ENCODE measurements around the gene ATXN1. TPM values are rescaled to one million over a fixed set of nuclear protein-coding genes. Genes with fewer than 3 reads are reported as not detected.

ATXN1 gene
- total and polyA plus RNA-seq, 3 donors from 2014 or later, result 12.8 to 84.1 (median 64.3) TPM

DNA sequence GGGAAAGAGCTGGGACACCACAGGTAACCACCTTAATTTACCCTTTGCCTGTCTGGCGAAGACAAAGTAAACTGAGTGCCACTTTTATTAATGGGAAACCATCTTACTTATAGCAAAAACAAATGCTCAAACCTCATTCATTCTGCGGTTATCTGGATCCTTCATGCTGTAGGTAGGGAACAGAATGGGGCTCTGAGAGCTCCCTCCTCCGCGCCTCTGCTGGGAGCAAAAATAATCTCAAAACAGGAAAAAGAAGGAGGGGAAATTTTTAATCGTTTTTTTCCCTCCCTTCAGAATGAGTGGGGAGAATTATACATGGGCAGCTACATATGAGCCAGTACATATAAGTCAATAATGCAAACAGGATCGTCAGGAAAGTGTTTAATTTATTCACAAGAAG is 345.6 kb downstream of the ATXN1 start:
- intact Hi-C loops (cut with DNase I; ENCODE audit: low total_unique reads), result no loop called here
- WGBS, 2 donors, result 71 to 87% methylated on average over 6 of the region's 6 CpGs

DNA sequence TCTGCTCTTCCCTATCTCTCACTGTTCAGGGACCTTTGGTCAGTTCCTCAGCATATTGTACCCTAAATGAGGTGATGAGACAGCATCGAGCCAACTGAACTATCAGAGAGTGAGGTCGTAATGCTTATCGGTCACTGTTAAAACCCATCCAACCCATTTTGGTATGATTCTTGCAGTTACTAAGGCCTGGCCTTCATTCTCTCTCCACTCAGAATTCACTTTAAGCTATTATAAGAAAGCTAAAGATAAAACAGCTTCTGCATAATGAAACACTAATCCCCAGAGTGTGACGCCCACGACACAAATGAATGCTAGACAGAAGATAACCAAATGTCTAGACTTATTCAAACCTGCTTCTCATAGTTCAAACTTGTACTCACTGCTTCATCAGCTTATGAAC is 347.1 kb downstream of the ATXN1 start:
- no peaks in the 10 kb centered on the region for H3K9me3 ChIP-seq
- 43 to 44% methylated on average over 5 of the region's 5 CpGs for WGBS, 2 donors
- H3K27me3 ChIP-seq, result no peaks in the 10 kb centered on the region
- H3K4me1 ChIP-seq, result peaks cover 7% of the 10 kb centered on the region
- H3K4me3 ChIP-seq, result no peak overlapping the region
- H3K36me3 ChIP-seq (ENCODE audit: low read depth, missing control alignments), result no peaks in the 10 kb centered on the region
- H3K27ac ChIP-seq, result peak overlapping the region in 1 of 2 donors; percentile 60
- no peak for DNase-seq
- TF ChIP-seq, protein P1, sequence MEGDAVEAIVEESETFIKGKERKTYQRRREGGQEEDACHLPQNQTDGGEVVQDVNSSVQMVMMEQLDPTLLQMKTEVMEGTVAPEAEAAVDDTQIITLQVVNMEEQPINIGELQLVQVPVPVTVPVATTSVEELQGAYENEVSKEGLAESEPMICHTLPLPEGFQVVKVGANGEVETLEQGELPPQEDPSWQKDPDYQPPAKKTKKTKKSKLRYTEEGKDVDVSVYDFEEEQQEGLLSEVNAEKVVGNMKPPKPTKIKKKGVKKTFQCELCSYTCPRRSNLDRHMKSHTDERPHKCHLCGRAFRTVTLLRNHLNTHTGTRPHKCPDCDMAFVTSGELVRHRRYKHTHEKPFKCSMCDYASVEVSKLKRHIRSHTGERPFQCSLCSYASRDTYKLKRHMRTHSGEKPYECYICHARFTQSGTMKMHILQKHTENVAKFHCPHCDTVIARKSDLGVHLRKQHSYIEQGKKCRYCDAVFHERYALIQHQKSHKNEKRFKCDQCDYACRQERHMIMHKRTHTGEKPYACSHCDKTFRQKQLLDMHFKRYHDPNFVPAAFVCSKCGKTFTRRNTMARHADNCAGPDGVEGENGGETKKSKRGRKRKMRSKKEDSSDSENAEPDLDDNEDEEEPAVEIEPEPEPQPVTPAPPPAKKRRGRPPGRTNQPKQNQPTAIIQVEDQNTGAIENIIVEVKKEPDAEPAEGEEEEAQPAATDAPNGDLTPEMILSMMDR (IDR thresholded peaks at IDR 0.05), result no peak
- no peak for TF ChIP-seq POLR2A (IDR thresholded peaks at IDR 0.05)
- intact Hi-C loops (cut with DNase I; ENCODE audit: low total_unique reads), result no loop called here

More for the DNA sequence above, 345.6 kb downstream of the ATXN1 start:
- Histone ChIP-seq H3K36me3 (ENCODE audit: low read depth, missing control alignments) (no peaks in the 10 kb centered on the region), H3K27me3 (no peaks in the 10 kb centered on the region), H3K4me3 (no peak overlapping the region), H3K27ac (no peak overlapping the region), H3K9me3 (no peaks in the 10 kb centered on the region), H3K4me1 (peaks cover 12% of the 10 kb centered on the region)
- TF ChIP-seq, protein P1 (IDR thresholded peaks at IDR 0.05), result no peak
- no peak for TF ChIP-seq POLR2A (IDR thresholded peaks at IDR 0.05)
- no peak for DNase-seq

DNA sequence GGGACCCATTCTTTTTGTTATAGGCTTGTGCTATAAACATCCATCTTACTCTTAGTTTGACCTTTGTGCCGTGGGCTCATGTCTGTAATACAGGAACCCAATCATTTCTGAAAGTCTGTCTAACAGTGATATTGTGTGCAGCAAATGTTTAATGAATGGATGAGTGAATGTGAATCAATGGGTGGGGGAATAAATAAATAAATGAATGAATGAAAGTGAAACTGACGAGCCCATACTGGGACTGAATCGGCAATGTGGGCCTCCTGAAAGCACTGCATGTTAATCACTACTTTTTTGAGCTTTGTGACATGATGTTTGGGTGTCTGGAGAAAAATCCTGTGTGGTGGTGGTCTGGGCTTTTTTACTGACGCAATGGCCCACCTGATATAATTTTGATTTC is 347.9 kb downstream of the ATXN1 start:
- Histone ChIP-seq H3K9me3 (no peaks in the 10 kb centered on the region), H3K27ac (peak overlapping the region in 1 of 2 donors; percentile 60), H3K36me3 (ENCODE audit: low read depth, missing control alignments) (no peaks in the 10 kb centered on the region), H3K4me3 (no peak overlapping the region), H3K4me1 (peaks cover 7% of the 10 kb centered on the region), H3K27me3 (no peaks in the 10 kb centered on the region)
- WGBS, 2 donors, result 87 to 91% methylated on average over 4 of the region's 4 CpGs
- TF ChIP-seq, protein P1 (IDR thresholded peaks at IDR 0.05), result no peak
- TF ChIP-seq POLR2A (IDR thresholded peaks at IDR 0.05), result no peak
- no peak for DNase-seq
- intact Hi-C loops (cut with DNase I; ENCODE audit: low total_unique reads), result no loop called here

DNA sequence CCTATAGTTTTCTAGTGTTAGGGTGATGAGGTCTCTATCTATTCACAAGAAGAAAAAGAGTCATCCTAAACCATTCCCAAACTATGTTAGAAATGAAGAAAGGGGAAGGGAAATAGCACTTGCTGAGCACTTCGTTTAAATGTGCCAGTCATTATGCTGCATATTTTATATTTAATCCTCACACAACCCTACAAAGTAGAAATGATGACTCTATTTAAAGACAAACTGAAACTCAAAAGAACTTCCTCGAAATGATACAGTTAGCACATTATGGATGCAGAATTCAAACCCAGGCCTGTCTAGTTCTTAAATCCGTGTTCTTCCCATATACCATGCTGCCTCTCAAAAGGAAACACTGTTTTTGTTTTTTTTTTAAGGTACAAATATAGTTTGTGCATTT is 348.3 kb downstream of the ATXN1 start:
- 70 to 84% methylated on average over 3 of the region's 3 CpGs for WGBS, 2 donors

DNA sequence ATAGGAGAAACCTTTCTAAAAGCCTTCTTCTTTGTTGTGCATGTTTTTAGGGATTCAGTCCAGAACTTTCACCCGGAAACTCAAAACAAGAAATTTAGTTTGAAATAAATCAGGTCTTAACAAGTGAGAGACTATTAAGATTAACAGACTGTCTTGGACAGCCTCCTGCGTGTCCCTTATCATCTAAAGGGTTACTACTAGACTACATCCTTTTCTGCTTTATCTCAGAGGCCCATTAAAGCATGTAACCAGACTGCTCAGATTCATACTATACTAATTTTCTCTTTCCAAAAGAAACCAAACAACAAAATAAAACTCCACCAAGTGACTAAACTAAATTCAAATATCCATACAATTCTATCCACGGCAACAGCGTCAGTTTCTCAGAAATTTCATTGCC is 349.1 kb downstream of the ATXN1 start:
- intact Hi-C loops (cut with DNase I; ENCODE audit: low total_unique reads), result no loop called here
- Histone ChIP-seq H3K4me1 (peaks cover 7% of the 10 kb centered on the region), H3K9me3 (no peaks in the 10 kb centered on the region), H3K27ac (no peak overlapping the region), H3K27me3 (no peaks in the 10 kb centered on the region), H3K36me3 (ENCODE audit: low read depth, missing control alignments) (no peaks in the 10 kb centered on the region), H3K4me3 (no peak overlapping the region)
- WGBS, 2 donors, result 77 to 84% methylated on average over 4 of the region's 4 CpGs
- DNase-seq, result no peak
- TF ChIP-seq POLR2A (IDR thresholded peaks at IDR 0.05), result no peak

More for the DNA sequence above, 348.3 kb downstream of the ATXN1 start:
- Histone ChIP-seq H3K9me3 (no peaks in the 10 kb centered on the region), H3K27me3 (no peaks in the 10 kb centered on the region), H3K36me3 (ENCODE audit: low read depth, missing control alignments) (no peaks in the 10 kb centered on the region), H3K4me3 (no peak overlapping the region), H3K27ac (no peak overlapping the region), H3K4me1 (peaks cover 7% of the 10 kb centered on the region)
- no peak for DNase-seq
- TF ChIP-seq, protein P1 (IDR thresholded peaks at IDR 0.05), result no peak
- no peak for TF ChIP-seq POLR2A (IDR thresholded peaks at IDR 0.05)
- intact Hi-C loops (cut with DNase I; ENCODE audit: low total_unique reads), result no loop called here

Data from testis (tissue), 3 donors.